ENCODE data around the gene BMP2.

DNA sequence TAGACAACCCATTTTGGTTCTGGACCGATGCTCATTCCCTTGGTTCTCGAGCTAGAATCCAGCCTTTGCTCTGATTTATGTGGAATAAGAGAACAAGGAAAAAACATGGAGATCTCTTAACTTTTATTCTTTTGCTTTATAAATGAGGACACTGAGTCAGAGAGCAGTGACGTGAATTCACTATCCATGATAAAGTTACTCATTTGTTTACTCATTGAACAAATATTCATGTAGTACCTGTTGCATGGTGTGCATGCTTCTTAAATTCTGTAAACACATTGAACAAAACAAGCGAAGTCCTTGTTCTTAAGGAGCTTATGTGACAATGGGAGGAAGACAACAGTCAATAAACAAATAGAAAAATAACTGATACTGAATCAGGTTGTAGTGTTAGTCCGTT lies 56.9 kb downstream of the BMP2 start:
- TF ChIP-seq POLR2A (IDR thresholded peaks at IDR 0.05; ENCODE audit: low read length) (no peak), GATA1 (IDR thresholded peaks at IDR 0.05; ENCODE audit: low read depth, low read length) (no peak)

Measured in erythroblast (primary cell).